ENCODE data around the gene PRR12.

DNA sequence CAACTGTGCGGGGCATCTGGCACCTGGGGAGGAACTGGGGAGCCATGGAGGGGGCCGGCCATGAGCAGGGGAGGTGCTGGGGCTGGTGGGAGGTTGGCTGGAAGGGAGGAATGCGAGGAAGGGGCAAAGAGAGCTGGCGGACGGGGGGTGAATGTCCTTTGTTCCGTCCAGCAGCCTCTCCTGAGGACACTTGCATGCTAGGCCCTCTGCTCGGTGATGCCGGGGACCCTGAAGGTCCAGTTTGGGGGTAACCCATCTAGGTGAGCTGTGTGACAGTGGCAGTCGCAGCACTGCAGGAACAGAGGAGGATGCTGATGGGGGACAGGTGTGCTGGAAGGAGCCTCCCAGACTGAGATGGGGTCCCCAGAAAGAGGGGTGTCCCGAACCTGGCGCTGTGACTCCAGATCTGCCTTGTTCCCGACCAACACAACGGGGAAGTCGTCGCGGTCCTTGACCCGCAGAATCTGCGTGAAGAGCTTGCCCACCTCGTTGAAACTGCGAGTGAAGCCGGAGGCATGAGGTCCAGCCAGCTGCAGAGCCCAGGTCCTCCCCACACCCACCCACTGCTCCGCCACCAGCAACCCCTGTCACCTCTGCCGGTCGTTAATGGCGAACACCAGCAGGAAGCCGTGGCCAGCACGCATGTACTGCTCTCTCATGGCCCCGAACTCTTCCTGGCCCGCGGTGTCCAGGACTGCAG is 45.4 kb downstream of the PRR12 start:
- TF ChIP-seq, protein P1, sequence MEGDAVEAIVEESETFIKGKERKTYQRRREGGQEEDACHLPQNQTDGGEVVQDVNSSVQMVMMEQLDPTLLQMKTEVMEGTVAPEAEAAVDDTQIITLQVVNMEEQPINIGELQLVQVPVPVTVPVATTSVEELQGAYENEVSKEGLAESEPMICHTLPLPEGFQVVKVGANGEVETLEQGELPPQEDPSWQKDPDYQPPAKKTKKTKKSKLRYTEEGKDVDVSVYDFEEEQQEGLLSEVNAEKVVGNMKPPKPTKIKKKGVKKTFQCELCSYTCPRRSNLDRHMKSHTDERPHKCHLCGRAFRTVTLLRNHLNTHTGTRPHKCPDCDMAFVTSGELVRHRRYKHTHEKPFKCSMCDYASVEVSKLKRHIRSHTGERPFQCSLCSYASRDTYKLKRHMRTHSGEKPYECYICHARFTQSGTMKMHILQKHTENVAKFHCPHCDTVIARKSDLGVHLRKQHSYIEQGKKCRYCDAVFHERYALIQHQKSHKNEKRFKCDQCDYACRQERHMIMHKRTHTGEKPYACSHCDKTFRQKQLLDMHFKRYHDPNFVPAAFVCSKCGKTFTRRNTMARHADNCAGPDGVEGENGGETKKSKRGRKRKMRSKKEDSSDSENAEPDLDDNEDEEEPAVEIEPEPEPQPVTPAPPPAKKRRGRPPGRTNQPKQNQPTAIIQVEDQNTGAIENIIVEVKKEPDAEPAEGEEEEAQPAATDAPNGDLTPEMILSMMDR (IDR thresholded peaks at IDR 0.05), result no peak
- no peak for TF ChIP-seq EP300 (IDR thresholded peaks at IDR 0.05)

All from tibial nerve (tissue), 4 donors.